HL-60 (cell line): ENCODE data around the gene ENOX1.

ENCODE experiments used
- POLR2AphosphoS5 ChIP-seq: IDR thresholded peaks from 2 replicates; pipeline ENCODE4 v1.6.1; 2012; ENCODE audit warnings: low read depth
- REST ChIP-seq: IDR thresholded peaks from 2 replicates; pipeline ENCODE4 v1.6.1; 2012; ENCODE audit warnings: low read depth; ENCODE audit not compliant: insufficient replicate concordance
- SPI1 ChIP-seq: IDR thresholded peaks from 2 replicates; pipeline ENCODE4 v1.6.1; 2012; ENCODE audit warnings: low read depth, mild to moderate bottlenecking, borderline replicate concordance
- TF ChIP-seq, protein P1 (sequence below): IDR thresholded peaks from one replicate; pipeline ENCODE4 v1.5.1; 2011; ENCODE audit warnings: low read length, control low read depth, inconsistent platforms; ENCODE audit not compliant: insufficient read depth

DNA sequence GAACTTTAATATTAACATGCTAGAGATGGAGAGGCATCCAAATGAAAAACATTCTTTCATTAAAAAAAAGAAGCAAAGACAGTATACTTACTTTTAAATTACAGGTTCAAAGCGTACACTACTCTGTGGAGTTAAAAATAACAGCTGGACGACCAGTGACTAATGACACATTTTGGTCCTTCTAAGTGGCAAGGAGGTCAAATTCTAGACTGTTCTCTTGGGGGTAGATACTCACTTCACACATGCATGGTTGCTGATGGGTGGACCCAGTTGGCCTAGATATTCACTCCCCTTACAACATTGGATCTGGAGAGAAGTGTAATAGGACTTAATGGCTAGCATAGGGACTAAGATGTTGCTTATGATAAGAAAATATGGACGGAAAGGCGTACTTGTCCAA lies 461.1 kb downstream of the ENOX1 start:
- TF ChIP-seq, protein P1, sequence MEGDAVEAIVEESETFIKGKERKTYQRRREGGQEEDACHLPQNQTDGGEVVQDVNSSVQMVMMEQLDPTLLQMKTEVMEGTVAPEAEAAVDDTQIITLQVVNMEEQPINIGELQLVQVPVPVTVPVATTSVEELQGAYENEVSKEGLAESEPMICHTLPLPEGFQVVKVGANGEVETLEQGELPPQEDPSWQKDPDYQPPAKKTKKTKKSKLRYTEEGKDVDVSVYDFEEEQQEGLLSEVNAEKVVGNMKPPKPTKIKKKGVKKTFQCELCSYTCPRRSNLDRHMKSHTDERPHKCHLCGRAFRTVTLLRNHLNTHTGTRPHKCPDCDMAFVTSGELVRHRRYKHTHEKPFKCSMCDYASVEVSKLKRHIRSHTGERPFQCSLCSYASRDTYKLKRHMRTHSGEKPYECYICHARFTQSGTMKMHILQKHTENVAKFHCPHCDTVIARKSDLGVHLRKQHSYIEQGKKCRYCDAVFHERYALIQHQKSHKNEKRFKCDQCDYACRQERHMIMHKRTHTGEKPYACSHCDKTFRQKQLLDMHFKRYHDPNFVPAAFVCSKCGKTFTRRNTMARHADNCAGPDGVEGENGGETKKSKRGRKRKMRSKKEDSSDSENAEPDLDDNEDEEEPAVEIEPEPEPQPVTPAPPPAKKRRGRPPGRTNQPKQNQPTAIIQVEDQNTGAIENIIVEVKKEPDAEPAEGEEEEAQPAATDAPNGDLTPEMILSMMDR, result no peak
- TF ChIP-seq POLR2AphosphoS5 (no peak), REST (no peak), SPI1 (no peak)
